Sigmoid colon (tissue), 7 donors: ENCODE measurements around the gene SLC16A1. TPM values are rescaled to one million over a fixed set of nuclear protein-coding genes. Genes with fewer than 3 reads are reported as not detected.

Source experiments
- DNase-seq: peaks from one replicate; pipeline ENCODE4 v3.0.0-alpha.2; 2019
- H3K27ac ChIP-seq, 4 donors: fragments of 200-600 bp; sonication (generic); one replicate each; pipeline ENCODE4 v1.5.1; 2016 to 2019; ENCODE audit warnings: mild to moderate bottlenecking in 1 of 4
- H3K27me3 ChIP-seq, 3 donors: fragments of 200-600 bp; sonication (generic); one replicate each; pipeline ENCODE4 v1.5.1; 2019; ENCODE audit warnings: mild to moderate bottlenecking in 1 of 3
- H3K36me3 ChIP-seq, 4 donors: fragments of 200-600 bp; sonication (generic); one replicate each; pipeline ENCODE4 v1.5.1; 2016 to 2019
- H3K4me1 ChIP-seq, 4 donors: fragments of 200-600 bp; sonication (generic); one replicate each; pipeline ENCODE4 v1.5.1; 2017 to 2019
- H3K4me3 ChIP-seq, 4 donors: fragments of 200-600 bp; sonication (generic); one replicate each; pipeline ENCODE4 v1.5.1; 2017 to 2019; ENCODE audit warnings: mild to moderate bottlenecking in 2 of 4, moderate library complexity in 1 of 4
- H3K9me3 ChIP-seq, 4 donors: fragments of 200-600 bp in 3 of 4; sonication (generic) in 3 of 4; one replicate each; pipeline versions ENCODE4 v1.5.1 to v1.6.1; 2013 to 2019
- EP300 ChIP-seq, 4 donors: sonication (generic); formaldehyde crosslinking; IDR thresholded peaks; one replicate each; pipeline ENCODE4 v1.6.1; 2017; ENCODE audit warnings: antibody characterized with exemption in 4 of 4
- POLR2A ChIP-seq, 2 donors: fragments of 450-650 bp; IDR thresholded peaks; one replicate each; pipeline ENCODE4 v1.6.1; 2016; ENCODE audit warnings: antibody characterized with exemption in 2 of 2, mild to moderate bottlenecking in 2 of 2, moderate library complexity in 2 of 2
- POLR2AphosphoS5 ChIP-seq, 4 donors: sonication (generic); formaldehyde crosslinking; IDR thresholded peaks; one replicate each; pipeline ENCODE4 v1.6.1; 2017; ENCODE audit warnings: antibody characterized with exemption in 4 of 4
- WGBS, 2 donors: extraction: QIAGEN DNeasy Blood & Tissue Kit; methylation state at CpG; one replicate each; pipeline ENCODE4 v1.1.7; 2013; 5-methylcytosine and 5-hydroxymethylcytosine counted together
- intact Hi-C: fragments of 100-400 bp; cut with DNase I; formaldehyde crosslinking; loops from one replicate; pipeline ENCODE4 v1.15.1; 2023
- polyA plus RNA-seq, 3 donors: library from polyadenylated mRNA; stranded (reverse); fragments of 200-250 nt; gene quantifications; one replicate each; pipeline ENCODE4 v1.2.3, GENCODE V29; 2013
- total RNA-seq, 4 donors: library from RNA; depleted of rRNA; stranded (reverse); fragments of >200 nt; gene quantifications; one replicate each; pipeline ENCODE4 v1.1.0, GENCODE V29; 2016
- TF ChIP-seq, protein P1 (sequence below), 4 experiments: fragments of 450-650 bp in 3 of 4; fragments of 200-600 bp in 1 of 4; IDR thresholded peaks; one replicate each; pipeline ENCODE4 v1.5.1; 2016 to 2019; ENCODE audit warnings: antibody characterized with exemption in 4 of 4, mild to moderate bottlenecking in 3 of 4, moderate library complexity in 2 of 4
- donor health status: healthy with polysubstance abuse.
- donor health status: Bipolar disorder and iron deficiency.
- donor health status: healthy.

Gene SLC16A1
- total and polyA plus RNA-seq, 7 donors = 10.8 to 80.5 (median 48.7) TPM

DNA sequence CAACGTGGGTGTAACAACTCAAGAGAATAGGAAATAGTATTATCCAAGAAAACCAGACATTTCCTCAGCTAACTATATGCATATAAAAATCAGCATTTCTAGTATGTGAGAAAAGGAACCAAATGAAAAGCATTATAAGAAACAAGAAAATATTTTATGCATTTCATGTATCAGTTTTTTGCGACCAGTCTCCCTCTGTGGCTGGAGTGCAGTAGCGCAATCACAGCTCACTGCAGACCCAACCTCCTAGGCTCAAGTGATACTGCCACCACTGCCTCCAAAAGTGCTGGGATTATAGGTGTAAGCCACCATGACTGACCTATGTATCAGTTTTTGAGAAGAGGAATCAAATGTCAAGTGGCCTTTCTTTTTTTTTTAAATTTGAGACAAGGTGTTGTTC lies 31.0 kb downstream of the SLC16A1 start:
- TF ChIP-seq POLR2AphosphoS5 (IDR thresholded peaks at IDR 0.05) (no peak), POLR2A (IDR thresholded peaks at IDR 0.05) (no peak), EP300 (IDR thresholded peaks at IDR 0.05) (no peak)
- TF ChIP-seq, protein P1, sequence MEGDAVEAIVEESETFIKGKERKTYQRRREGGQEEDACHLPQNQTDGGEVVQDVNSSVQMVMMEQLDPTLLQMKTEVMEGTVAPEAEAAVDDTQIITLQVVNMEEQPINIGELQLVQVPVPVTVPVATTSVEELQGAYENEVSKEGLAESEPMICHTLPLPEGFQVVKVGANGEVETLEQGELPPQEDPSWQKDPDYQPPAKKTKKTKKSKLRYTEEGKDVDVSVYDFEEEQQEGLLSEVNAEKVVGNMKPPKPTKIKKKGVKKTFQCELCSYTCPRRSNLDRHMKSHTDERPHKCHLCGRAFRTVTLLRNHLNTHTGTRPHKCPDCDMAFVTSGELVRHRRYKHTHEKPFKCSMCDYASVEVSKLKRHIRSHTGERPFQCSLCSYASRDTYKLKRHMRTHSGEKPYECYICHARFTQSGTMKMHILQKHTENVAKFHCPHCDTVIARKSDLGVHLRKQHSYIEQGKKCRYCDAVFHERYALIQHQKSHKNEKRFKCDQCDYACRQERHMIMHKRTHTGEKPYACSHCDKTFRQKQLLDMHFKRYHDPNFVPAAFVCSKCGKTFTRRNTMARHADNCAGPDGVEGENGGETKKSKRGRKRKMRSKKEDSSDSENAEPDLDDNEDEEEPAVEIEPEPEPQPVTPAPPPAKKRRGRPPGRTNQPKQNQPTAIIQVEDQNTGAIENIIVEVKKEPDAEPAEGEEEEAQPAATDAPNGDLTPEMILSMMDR (IDR thresholded peaks at IDR 0.05) = no peak
- DNase-seq = no peak
- intact Hi-C loops = no loop called here
- no peaks in the 10 kb centered on the region for H3K9me3 ChIP-seq
- H3K4me1 ChIP-seq = peaks cover 0 to 12% (median 3%) of the 10 kb centered on the region in 4 donors
- H3K27me3 ChIP-seq = no peaks in the 10 kb centered on the region
- no peak overlapping the region for H3K27ac ChIP-seq
- H3K4me3 ChIP-seq = no peak overlapping the region
- WGBS, 2 donors = 81 to 84% methylated on average over 3 of the region's 3 CpGs
- peaks cover 0 to 78% (median 11%) of the 10 kb centered on the region in 4 donors for H3K36me3 ChIP-seq

DNA sequence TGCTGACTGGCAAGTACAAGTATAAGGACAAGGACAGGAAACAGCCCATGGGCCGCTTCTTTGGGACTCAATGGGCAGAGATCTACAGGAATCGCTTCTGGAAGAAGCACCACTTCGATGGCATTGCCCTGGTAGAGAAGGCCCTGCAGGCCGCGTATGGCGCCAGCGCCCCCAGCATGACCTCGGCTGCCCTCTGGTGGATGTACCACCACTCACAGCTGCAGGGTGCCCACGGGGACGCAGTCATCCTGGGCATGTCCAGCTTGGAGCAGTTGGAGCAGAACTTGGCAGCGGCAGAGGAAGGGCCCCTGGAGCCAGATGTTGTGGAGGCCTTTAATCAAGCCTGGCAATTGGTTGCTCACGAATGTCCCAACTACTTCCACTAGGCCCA lies 32.0 kb downstream of the SLC16A1 start:
- WGBS, 2 donors = 97 to 99% methylated on average over 12 of the region's 12 CpGs
- no peak for DNase-seq
- intact Hi-C loops = no loop called here

DNA sequence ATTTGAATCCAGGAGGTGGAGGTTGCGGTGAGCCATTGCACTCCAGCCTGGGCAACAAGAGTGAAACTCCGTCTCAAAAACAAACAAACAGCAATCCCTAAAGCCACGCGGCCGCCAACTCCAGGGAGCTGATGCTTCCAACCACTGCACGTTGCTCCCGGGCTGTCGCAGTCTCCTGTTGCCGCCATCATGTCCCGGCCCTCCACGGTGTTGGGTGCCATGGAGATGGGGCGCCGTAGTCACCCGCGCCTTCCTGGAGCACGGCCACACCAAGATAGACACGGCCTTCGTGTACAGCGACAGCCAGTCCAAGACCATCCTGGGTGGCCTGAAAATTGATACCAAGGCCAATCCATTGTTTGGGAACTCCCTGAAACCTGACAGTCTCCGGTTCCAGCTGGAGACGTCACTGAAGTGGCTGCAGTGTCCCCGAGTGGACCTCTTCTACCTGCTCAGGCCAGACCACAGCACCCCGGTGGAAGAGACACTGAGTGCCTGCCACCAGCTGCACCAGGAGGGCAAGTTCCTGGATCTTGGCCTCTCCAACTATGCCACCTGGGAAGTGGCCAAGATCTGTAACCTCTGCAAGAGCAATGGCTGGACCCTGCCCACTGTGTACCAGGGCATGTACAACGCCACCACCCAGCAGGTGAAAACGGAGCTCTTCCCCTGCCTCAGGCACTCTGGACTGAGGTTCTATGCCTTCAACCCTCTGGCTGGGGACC lies 32.6 kb downstream of the SLC16A1 start:
- H3K36me3 ChIP-seq = peaks cover 0 to 76% (median 8%) of the 10 kb centered on the region in 4 donors
- no peak for DNase-seq
- 98% methylated on average over 25 of the region's 25 CpGs for whole genome bisulfite sequencing, 2 donors
- H3K9me3 ChIP-seq = no peaks in the 10 kb centered on the region
- H3K4me1 ChIP-seq = peaks cover 0 to 7% (median 0%) of the 10 kb centered on the region in 4 donors
- intact Hi-C loops = no loop called here
- TF ChIP-seq, protein P1 (IDR thresholded peaks at IDR 0.05) = no peak
- TF ChIP-seq POLR2AphosphoS5 (IDR thresholded peaks at IDR 0.05) (no peak), POLR2A (IDR thresholded peaks at IDR 0.05) (no peak), EP300 (IDR thresholded peaks at IDR 0.05) (no peak)
- H3K27me3 ChIP-seq = no peaks in the 10 kb centered on the region
- H3K4me3 ChIP-seq = no peak overlapping the region
- H3K27ac ChIP-seq = no peak overlapping the region

More for the DNA sequence above, 32.0 kb downstream of the SLC16A1 start:
- Histone ChIP-seq H3K27me3 (no peaks in the 10 kb centered on the region), H3K27ac (no peak overlapping the region), H3K4me1 (peaks cover 0 to 7% (median 0%) of the 10 kb centered on the region in 4 donors), H3K4me3 (no peak overlapping the region), H3K9me3 (no peaks in the 10 kb centered on the region), H3K36me3 (peaks cover 0 to 79% (median 11%) of the 10 kb centered on the region in 4 donors)
- TF ChIP-seq EP300 (IDR thresholded peaks at IDR 0.05) (no peak), POLR2AphosphoS5 (IDR thresholded peaks at IDR 0.05) (no peak), POLR2A (IDR thresholded peaks at IDR 0.05) (no peak)
- TF ChIP-seq, protein P1 (IDR thresholded peaks at IDR 0.05) = no peak

DNA sequence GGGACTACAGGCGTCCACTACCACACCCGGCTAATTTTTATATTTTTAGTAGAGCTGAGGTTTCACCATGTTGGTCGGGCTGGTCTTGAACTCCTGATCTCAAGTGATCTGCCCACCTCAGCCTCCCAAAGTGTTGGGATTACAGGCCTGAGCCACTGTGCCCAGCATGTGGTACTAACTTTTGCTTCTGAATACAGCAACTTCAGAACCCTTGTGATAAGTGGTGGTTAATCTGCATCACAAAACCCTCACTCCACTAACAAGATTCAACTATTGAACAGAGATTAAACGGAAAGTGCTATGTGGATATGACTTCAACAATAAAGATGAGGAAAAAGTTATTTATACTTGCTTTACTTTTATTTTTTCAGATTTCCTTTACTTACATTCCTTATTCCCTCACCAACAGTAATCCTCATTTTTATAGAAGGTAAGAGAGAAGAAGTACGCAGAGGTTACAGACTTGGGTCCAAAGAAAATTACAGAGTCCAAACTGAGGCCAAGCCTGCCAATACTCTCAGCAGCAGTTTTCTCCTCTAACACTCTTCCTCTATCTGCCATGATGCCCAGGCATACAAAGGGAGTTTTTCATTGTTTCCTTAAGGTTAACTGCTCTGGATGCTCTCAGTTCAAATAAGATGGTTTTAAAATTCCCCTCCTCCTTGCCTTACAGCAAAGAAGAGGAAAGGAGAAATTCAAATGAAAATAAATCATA lies 44.3 kb downstream of the SLC16A1 start:
- peaks cover 0 to 39% (median under 1%) of the 10 kb centered on the region in 4 donors for H3K36me3 ChIP-seq
- intact Hi-C loops = no loop called here
- no peak overlapping the region for H3K27ac ChIP-seq
- TF ChIP-seq POLR2AphosphoS5 (IDR thresholded peaks at IDR 0.05) = no peak
- TF ChIP-seq, protein P1 (IDR thresholded peaks at IDR 0.05) = no peak
- no peak for TF ChIP-seq EP300 (IDR thresholded peaks at IDR 0.05)
- TF ChIP-seq POLR2A (IDR thresholded peaks at IDR 0.05) = no peak
- no peak for DNase-seq
- WGBS, 2 donors = 92 to 96% methylated on average over 5 of the region's 5 CpGs
- no peak overlapping the region for H3K4me3 ChIP-seq
- no peaks in the 10 kb centered on the region for H3K9me3 ChIP-seq
- peaks cover 0 to 8% (median 0%) of the 10 kb centered on the region in 4 donors for H3K4me1 ChIP-seq
- H3K27me3 ChIP-seq = no peaks in the 10 kb centered on the region
